NCI-H2227 treated with DMSO at 0.1 percent for 48 hours (cell line): Measurements from ENCODE around the gene CRYGB.
A peak's percentile ranks its signal among the peaks of the same experiment; 100 is the strongest.
"Not testable (repeated sequence)": the region's sequence is repeated elsewhere in the genome, so short reads cannot be mapped to it uniquely, and the experiment has no call there.

Experiments
- DNase-seq: peaks from one replicate; lab custom pipeline; 2025; lab: John Stamatoyannopoulos, UW

The CRYGB gene

DNA sequence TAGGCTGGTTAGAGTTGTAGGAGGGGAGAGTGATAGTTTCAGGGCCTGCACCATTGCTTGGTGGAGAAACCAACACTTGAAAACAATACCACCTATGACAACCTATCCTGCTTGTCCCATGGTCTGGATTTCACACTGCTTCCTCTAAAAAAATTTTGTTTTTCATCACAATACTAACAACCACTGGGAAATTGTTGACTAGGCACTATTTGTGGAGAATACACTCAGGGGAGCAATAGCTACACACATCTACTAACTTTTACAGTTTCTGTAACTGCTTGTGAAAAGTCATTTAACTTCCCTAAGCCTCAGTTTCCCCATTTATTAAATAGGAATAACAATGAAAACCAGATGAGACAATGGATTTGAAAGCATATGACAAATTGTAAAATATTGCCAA is 4.1 kb upstream of the CRYGB start:
- DNase-seq: no peak

DNA sequence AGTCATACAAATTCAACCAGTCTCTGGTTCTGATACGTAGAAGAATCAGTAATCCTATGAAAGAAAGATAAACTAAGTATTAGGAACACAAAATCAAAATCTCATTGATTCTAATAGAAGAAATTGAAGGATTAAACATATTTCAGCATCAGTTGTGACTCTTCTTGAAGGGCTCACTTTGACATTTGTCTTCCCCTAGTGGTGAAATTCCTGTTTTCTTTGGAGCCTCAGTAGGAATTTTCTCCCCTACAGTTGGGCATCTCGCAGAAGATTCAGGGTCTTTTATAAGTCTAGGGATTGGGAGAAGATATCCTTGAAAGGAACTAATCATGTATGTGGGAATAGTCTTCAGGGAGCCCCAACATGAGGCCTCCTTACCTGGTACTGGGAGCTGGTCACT is 2.8 kb upstream of the CRYGB start:
- no peak for DNase-seq

DNA sequence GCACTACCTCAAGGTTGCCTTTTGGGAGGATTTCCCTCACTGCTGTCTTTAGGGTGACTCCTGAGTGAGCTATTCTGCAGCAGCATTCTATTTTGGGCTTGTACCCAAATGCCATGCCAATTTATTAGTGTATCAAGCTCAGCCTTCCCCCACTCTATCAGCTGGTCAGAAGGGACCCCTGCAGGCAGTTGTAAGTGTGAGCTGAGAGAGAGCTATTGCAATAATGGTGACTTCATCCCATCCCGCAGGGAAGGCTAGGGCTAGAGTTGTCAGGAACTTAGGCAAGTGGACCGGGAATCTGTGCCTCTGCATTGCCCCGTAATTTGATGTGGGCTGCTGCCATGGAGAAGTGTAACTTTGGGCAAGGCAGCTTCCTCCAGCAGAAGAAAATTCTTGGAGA is 1.8 kb upstream of the CRYGB start:
- no peak for DNase-seq

DNA sequence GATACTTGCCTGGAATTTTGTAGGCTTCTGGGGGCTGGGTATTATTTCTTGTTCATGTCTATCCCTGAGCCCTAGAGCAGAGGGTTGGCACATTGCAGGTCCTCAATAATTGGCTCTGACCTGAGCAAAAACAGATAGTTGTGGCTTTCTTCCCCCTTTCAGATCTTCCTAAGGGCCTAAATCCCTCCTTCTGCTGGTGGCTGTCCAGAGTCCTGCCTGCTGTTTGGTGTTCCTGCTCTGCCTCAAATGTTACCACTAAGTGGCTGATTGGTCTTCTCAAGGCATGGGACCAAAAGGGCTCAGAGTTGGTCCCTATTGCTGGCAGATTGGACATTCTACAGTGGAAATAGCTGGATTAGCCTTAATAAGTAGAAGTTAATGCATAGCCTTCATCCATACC is 1.1 kb upstream of the CRYGB start:
- DNase-seq: no peak

DNA sequence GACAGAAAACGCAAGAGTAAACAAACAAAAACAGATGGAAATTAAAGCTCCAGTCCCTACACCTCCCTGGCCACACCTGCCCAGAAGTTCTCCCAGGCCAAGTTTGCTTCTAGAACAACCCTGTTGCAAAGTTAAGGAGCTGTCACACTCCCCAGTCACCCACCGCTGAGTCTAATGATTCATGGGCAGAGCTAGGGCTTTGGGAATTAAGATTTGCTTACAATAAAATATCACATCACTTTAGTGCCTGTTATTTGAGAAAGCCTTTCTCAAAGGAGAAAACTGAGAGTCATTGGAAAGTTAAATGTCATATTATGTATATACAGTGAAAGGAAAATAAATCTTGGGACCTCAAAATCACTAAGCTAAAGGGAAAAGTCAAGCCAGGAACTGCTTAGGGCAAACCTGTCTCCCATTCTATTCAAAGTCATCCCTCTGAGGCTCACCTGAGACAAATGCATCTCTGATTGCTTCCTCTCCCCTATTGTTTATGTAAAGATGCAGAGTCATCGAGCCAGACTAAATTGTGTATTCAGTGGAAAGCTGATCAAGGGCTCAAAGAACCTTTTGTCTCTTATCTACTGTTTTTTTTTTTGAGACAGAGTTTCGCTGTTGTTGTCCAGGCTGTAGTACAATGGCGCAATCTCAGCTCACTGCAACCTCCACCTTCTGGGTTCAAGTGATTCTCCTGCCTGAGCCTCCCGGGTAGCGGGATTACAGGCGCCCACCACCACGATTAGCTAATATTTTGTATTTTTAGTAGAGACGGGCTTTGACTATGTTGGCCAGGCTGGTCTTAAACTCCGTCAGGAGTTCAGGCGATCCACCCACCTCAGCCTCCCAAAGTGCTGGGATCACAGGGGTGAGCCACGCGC is 2.8 kb downstream of the CRYGB start:
- peak; percentile 63 for DNase-seq

DNA sequence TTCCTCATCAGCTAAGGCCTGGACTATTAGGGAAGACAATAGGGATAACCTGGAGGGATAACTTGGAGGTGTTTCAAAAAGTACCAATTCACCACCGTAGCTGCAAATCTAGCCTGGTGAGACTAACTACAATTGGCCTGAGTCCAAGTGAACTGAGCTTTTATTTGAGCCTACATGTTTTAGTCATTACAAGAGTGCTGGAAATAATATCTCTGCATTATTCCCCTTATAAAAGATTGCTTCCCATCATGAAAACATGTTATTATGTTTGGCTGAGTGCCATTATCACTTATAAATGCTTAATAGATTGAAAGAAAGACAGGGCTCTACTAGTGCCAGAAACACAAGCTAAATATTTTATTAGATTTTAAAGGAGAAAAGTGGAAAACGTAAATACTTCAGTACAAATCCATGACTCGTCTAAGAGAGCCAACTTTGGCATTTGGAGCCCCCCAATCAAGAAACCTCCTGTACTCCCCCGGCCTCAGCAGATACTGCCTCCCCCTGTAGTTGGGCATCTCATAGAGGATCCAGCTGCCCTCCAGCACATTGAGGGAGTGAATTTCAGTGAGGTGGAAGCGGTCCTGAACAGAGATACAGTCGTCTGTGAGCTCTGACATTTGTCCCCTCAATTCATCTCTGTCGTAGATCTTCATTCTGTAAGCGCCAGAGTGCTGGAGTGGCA is 3.6 kb downstream of the CRYGB start:
- peak; percentile 99 for DNase-seq

DNA sequence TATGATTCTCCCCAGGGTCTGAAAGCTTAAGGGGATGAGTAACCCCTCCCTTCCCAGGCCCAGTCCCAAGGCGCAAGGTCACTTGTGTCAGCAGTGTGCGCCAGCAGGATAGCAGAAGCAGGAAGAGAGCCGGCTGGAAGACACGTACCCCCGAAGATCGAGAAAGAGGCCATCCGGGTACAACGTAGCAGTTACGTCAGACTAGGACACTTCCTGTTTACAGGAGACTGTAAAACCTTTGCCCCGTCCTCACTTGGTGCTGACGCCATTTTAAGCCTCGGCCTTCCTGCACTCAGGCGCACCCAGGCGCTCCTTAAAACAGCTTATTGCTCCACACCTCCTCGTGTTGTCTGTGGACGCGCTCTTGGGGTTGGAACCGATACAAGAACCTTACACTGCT is 6.5 kb downstream of the CRYGB start:
- DNase-seq: no peak

DNA sequence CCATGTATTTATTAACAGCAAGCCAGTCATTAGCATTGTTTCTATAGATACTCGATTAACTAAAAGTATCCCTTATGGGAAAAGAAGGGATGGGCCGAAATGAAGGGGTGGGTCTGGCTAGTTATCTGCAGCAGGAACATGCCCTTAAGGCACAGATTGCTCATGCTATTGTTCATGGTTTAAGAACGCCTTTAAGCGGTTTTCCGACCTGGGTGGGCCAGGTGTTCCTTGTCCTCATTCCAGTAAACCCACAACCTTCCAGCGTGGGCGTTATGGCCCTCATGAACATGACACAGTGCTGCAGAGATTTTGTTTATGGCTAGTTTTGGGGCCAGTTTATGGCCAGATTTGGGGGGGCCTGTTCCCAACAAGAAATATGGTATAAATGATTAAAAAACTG is 7.6 kb downstream of the CRYGB start:
- not testable (repeated sequence) for DNase-seq

DNA sequence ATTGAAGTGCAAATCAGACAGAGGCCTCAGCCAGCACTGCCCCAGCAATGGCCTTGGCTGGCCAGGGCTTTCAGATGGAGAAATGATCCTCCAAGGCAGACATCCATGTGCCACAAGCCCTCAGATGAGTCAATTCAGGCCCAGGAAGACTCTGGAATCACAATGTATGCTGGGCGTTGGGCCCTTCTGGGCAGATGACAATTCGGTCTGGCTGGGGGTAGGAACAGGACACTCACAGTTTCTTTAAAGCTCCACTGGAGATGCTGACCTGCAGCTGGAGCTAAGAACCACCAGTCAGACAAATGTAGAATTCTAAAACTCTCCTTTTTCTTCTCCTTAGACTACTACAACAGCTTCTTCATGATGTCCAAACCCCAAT is 9.3 kb downstream of the CRYGB start:
- DNase-seq: no peak

DNA sequence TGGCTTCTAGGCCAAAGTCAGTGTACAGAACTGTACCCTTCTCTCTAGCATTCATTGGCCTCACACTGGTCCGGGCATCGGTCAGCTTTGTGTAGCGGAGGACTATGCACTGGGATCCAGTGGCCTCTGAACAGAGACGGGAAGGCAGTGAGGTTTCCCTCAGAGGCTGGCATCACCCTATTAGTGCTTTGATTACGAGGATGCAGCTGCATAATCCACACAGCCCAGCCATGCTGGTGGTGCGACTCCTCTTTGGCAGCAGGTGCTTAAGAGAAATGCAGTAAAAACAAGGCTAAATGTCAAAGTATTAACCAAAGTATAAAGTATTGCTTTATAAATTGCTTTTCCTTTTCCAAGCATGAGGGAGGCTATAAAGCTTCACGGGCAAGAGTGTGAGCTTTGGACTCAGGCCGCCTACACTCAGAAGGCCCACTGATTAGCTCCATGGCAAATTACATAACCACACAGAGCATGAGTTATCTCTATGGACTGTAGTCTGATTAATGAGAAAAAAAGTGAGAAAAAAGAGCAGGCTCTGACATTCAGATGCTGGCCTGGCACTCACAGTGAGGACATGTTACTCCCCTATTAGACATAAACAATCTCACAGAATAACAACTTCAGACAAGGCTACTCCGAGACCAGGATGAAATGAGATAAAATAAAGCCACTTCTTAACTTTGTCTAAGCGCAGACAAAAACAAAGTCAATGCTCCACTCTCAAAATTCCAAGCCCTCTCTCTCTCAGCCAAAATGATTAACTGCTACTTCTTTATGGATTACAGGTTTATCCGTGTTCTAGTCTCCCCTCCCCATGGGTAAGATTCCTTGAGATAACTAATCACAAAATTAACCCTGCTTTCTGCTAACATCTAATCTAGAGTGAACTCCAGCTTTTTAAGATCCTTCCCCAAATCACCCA is 9.9 kb downstream of the CRYGB start:
- DNase-seq: no peak

DNA sequence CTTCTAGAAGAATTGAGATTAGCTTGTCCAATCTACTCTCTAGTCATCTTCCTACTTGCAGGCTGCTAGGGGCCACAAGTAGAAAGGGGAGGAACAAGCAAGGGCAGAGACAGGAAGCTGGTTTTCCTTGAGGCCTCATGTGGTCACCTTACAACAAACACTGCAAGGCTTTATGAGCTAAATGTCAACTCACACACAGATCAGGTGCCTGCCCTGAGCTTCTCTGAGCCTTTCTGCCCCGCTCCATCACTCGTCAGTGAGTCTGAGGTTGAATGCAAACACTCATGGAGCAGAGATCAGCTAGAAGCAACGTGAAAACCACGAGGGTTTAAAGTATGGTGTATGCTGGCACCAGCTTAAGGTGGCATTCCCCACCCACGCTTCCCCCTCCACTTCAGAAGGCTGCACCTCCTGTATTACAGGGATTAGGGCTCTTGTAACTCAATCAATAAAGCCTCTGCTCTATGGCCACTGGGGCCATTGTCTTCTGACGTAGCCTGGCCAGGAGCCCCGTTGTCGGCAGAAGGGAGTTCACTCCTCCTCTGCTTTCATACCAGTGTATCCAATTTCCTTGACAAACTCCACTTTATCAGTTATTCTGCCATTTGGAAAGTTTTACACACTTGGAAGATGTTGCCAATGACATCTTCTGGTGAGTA is 10.9 kb downstream of the CRYGB start:
- no peak for DNase-seq

DNA sequence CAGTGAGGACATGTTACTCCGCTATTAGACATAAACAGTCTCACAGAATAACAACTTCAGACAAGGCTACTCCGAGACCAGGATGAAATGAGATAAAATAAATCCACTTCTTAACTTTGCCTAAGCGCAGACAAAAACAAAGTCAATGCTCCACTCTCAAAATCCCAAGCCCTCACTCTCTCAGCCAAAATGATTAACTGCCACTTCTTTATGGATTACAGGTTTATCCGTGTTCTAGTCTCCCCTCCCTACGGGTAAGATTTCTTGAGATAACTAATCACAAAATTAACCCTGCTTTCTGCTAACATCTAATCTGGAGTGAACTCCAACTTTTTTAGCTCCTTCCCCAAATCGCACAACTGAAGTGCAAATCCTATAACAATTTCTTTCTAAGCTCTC is 15.2 kb downstream of the CRYGB start:
- no peak for DNase-seq

DNA sequence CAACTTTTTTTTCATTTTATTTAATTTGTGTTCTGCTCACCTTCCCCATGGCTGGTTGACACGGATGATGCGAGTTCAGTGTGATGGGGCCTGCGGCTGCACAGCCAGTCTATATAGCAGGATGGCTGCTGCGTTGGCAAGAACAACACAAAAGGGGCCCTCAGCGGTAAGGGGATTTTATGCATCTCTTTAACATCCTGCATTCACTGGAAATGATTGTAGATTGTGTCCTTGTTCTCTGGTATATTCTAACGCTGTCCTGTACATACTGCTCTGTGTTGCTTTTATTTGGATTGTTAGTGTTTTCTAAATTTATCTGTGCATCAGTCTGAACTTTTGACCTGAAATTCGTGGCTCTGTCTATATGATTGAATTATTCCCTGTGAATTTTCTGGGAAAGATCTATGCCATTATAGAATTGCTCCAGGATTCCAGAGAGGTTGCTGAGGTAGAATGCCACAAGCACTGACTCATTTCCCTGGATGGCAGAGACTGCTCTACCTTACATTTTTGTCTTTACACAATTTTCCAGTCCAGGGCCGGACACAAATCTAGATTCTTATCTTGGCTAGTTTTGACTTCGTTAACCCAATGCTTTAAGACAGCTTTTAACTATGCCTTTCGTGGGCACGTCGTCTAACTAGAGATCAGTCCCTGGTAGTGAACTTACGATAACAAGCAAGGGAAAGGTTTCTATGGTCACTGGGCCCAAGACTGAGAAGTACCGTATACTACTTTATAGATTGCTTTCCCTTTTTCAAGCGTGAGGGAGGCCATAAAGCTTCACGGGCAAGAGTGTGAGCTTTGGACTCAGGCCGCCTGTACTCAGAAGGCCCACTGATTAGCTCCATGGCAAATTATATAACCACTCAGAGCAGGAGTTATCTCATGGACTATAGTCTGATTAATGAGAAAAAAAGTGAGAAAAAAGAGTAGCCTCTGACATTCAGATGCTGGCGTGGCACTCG is 15.9 kb downstream of the CRYGB start, which contains the start of gene CRYGC:
CRYGC (minus strand) TSS at position 85 of the 968 bp plus-strand sequence; CDS start at position 49, 36 bp downstream.
- DNase-seq: no peak

DNA sequence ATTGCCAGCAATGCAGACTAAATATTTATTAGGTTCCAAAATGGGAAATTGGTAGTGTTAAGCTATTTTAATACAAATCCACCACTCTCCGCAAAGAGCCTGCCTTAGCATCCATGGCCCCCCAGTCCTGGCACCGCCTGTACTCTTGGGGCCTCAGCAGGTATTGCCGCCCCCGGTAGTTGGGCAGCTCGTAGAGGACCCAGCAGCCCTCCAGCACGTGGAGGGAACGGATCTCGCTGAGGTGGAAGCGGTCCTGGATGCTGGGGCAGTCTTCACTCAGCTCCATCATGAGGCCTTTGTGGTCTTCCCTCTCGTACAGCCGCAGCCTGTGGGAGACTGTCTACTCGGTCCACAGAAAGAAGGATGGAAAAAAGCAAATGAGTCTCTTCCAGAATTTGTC is 17.8 kb downstream of the CRYGB start:
- no peak for DNase-seq

DNA sequence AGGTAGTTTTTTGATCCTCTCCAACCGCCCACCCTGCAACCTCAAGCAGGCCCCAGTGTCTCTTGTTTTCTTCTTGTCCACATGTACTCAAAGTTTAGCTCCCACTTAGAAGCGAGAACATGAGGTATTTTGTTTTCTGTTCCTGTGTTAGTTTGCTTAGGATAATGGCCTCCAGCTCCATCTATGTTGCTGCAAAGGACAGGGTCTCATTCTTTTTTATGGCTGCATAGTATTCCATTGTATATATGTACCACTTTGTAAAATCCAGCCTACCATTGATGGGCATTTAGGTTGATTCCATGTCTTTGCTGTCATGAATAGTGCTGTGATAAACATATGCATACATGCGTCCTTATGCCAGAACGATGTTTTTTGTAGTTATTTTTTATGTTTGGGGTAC is 18.9 kb downstream of the CRYGB start:
- DNase-seq: no peak

DNA sequence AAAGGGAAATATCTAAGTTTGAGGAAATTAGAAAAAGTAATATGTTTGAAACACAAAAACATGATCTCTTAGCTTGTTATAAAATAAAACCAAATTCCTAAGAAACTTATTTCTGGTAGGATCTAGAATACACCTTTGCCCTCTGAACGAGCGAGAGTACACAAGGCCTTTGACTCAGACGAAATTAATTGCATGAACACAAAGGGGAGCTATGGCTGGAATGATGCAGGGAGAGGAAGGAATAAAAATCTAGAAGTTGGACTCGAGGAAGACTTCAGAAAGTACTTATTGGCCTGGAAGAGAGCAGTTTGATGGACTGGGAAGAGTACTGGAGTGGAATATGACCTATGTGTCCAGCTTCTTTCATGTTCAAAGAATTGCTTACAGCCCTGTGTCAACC is 20.7 kb downstream of the CRYGB start:
- peak; percentile 24 for DNase-seq

DNA sequence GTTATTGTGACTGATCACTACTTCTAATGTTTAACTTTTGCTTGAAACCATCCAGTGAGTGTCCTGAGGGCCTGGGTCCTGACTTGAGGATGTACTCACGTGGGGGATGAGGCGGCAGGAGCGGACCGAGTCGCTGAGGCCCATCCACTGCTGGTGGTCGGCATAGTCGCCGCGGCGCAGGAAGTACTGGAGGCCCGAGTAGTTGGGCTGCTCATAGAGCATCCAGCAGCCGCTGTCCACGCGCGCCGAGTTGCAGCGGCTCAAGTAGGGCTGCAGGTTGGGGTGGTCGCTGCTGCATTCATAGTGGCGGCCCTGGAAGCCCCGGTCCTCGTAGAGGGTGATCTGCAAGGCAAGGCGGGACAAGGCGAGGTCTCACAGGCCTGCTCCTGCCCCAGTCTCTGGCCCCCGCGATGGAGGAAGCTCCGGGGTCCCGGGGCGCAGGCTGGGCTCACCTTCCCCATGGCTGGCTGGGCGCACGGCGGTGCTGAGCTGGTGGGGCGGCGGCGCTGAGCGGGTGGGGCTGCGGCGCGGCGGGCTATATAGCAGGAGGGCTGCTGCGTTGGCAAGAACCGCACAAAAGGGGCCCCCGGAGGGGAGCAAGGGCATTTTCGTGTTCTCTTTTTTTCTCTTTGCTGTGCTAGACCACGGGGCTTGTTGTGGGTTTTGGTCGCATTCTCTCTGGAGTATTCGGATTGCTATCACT is 21.8 kb downstream of the CRYGB start, which contains the start of gene CRYGD:
CRYGD (minus strand) TSS at position 512 of the 703 bp plus-strand sequence; CDS start at position 461, 51 bp downstream.
- DNase-seq: peak; percentile 79

DNA sequence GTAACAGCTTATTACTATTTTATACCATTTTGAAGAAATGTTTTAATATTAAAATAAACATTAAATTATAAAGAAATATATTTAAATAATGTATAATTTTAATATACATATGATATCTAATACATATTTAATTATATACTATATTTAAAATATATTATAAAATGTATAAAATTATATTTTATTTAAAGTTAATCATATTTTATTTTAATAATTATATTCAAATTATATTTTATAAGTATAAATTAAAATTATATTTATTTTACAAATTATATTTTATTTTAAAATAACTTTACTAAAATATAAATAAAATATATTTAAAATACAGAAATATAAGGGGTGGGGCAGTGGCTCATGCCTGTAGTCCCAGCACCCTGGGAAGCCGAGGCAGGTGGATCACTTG is 23.7 kb downstream of the CRYGB start:
- DNase-seq: no peak

DNA sequence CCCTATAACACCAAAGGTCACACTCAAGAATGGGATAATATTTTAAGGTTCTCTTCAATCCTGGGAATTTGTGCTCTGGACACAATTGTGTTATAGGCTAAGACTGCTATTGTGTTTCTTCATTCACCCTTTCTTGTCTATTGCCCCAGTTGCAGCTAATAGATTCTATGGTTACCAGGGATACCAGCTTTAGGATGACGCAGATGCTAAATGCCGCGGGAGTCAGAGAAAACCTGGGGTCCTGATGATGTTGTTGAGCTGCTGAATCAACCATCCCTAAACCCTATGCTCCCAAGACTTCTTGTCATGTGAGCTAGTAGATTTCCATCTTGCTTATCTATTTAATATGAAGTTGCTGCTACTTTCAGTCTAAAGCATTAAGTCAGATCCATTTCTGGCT is 27.0 kb downstream of the CRYGB start:
- DNase-seq: no peak

DNA sequence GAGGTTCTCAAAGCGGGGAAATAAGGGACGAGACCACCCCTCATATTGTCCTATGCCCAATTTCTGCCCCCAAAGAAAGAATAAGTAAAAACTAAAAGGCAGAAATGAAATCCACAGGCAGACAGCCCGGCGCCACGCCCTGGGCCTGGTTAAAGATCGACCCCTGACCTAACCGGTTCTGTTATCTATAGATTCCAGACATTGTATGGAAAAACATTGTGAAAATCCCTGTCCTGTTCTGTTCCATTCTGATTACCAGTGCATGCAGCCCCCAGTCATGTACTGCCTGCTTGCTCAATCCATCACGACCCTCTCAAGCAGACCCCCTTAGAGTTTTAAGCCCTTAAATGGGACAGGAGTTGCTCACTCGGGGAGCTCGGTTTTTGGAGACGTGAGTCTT is 28.6 kb downstream of the CRYGB start:
- not testable (repeated sequence) for DNase-seq
